HCT116 (cell line): Measurements from ENCODE around the gene SCYL2. TPM values are rescaled to one million over a fixed set of nuclear protein-coding genes. Genes with fewer than 3 reads are reported as not detected.

Source experiments
- ATAC-seq: fragments of 200-7000 bp; cut with Tn5 transposase; 2 replicates; pipeline ENCODE4 v1.9.1; 2020; ENCODE audit warnings: mild to moderate bottlenecking, moderate library complexity
- BruUV-seq: library from RNA; stranded (reverse); fragments of 400-500 nt; replicated peaks from 2 replicates; lab custom pipeline; 2021; lab: Mats Ljungman, UMichigan
- CTCF ChIA-PET: fragments of 300-600 bp; sonication (Branson Sonifier 250); formaldehyde crosslinking; loops from one replicate; lab custom pipeline; 2021; ENCODE audit warnings: antibody characterized with exemption; lab: Charles Lee
- POLR2A ChIA-PET: fragments of 300-600, 350-600 bp; sonication (Branson Sonifier 250); formaldehyde crosslinking; loops from one replicate; lab custom pipeline; 2021; ENCODE audit warnings: antibody characterized with exemption; lab: Charles Lee
- RAD21 ChIA-PET, 2 experiments: fragments of 300-600 bp; sonication (Branson Sonifier 250); formaldehyde crosslinking; loops; one replicate each; lab custom pipeline; 2023; ENCODE audit warnings: low total read pairs in 2 of 2; ENCODE audit not compliant: uncharacterized antibody in 2 of 2, unreplicated experiment in 2 of 2, low non-redundant PET in 1 of 2; lab: Charles Lee
- DNase-seq: peaks from one replicate; pipeline ENCODE4 v3.0.0-alpha.2; 2010; ENCODE audit warnings: low read depth, low spot score
- H2AFZ ChIP-seq: fragments of 200-600 bp; shearing (Covaris generic), sonication (generic); 2 replicates; pipeline ENCODE4 v1.6.1; 2017; ENCODE audit warnings: low read depth, mixed run types, mixed read lengths, antibody characterized with exemption, low read length; ENCODE audit not compliant: poor library complexity, severe bottlenecking
- H3K27ac ChIP-seq: 2 replicates; pipeline ENCODE4 v1.5.1; 2012; ENCODE audit warnings: low read depth, low read length
- H3K27me3 ChIP-seq: fragments of 200-600 bp; sonication (generic); 2 replicates; pipeline ENCODE4 v1.6.1; 2016; ENCODE audit warnings: mixed run types, low read length, mixed read lengths; ENCODE audit not compliant: insufficient read depth
- H3K36me3 ChIP-seq, 2 experiments: fragments of 200-500 bp in 1 of 2; fragments of 200-600 bp in 1 of 2; sonication (Bioruptor generic) in 1 of 2; sonication (generic) in 1 of 2; 2 replicates each; pipeline versions ENCODE4 v1.5.1 to v1.6.1; 2014 to 2016; ENCODE audit warnings: low read length in 2 of 2, inconsistent platforms in 1 of 2, mixed read lengths in 1 of 2, mixed run types in 1 of 2; ENCODE audit not compliant: insufficient read depth in 2 of 2, control insufficient read depth in 1 of 2
- H3K4me1 ChIP-seq, 2 experiments: fragments of 200-600 bp in 1 of 2; sonication (generic) in 1 of 2; 2 replicates each; pipeline versions ENCODE4 v1.5.1 to v1.6.1; 2012 to 2017; ENCODE audit warnings: low read length in 2 of 2, inconsistent platforms in 1 of 2, mild to moderate bottlenecking in 1 of 2, mixed read lengths in 1 of 2, mixed run types in 1 of 2, moderate library complexity in 1 of 2; ENCODE audit not compliant: insufficient read depth in 2 of 2, control insufficient read depth in 1 of 2
- H3K4me2 ChIP-seq: fragments of 200-600 bp; sonication (generic); 2 replicates; pipeline ENCODE4 v1.6.1; 2017; ENCODE audit warnings: mixed run types, low read length, mixed read lengths
- H3K4me3 ChIP-seq, 2 experiments: fragments of 200-600 bp in 1 of 2; sonication (generic) in 1 of 2; replicated peaks in 1 of 2; 2 replicates each; pipeline ENCODE4 v1.5.1; 2011 to 2016; ENCODE audit warnings: low read length in 2 of 2, control low read depth in 1 of 2, low read depth in 1 of 2, mild to moderate bottlenecking in 1 of 2, mixed read lengths in 1 of 2, mixed run types in 1 of 2
- H3K79me2 ChIP-seq: fragments of 200-600 bp; sonication (generic); 2 replicates; pipeline ENCODE4 v1.6.1; 2017; ENCODE audit warnings: mild to moderate bottlenecking, mixed run types, low read length, moderate library complexity, mixed read lengths; ENCODE audit not compliant: insufficient read depth
- H3K9ac ChIP-seq: fragments of 200-600 bp; sonication (generic); 2 replicates; pipeline ENCODE4 v1.6.1; 2016; ENCODE audit warnings: low read length, mixed read lengths
- H3K9me2 ChIP-seq: fragments of 200-600 bp; sonication (generic), shearing (Covaris generic); 2 replicates; pipeline ENCODE4 v1.6.1; 2017; ENCODE audit warnings: mixed run types, mild to moderate bottlenecking, moderate library complexity; ENCODE audit not compliant: insufficient read depth
- H3K9me3 ChIP-seq, 2 experiments: fragments of 200-500 bp in 1 of 2; fragments of 200-600 bp in 1 of 2; sonication (Bioruptor generic) in 1 of 2; sonication (generic) in 1 of 2; 2 replicates each; pipeline ENCODE4 v1.6.1; 2014 to 2017; ENCODE audit warnings: low read length in 2 of 2, mixed read lengths in 2 of 2, inconsistent platforms in 1 of 2, low read depth in 1 of 2, mild to moderate bottlenecking in 1 of 2, mixed run types in 1 of 2, moderate library complexity in 1 of 2; ENCODE audit not compliant: control insufficient read depth in 1 of 2, insufficient read depth in 1 of 2
- H4K20me1 ChIP-seq: fragments of 200-600 bp; sonication (generic), shearing (Covaris generic); 2 replicates; pipeline ENCODE4 v1.6.1; 2017; ENCODE audit warnings: mixed run types, mild to moderate bottlenecking, moderate library complexity; ENCODE audit not compliant: insufficient read depth
- ELF1 ChIP-seq: IDR thresholded peaks from 2 replicates; pipeline ENCODE4 v1.6.1; 2012; ENCODE audit warnings: low read depth, borderline replicate concordance
- EZH2 ChIP-seq: fragments of 200-600 bp; sonication (generic); IDR thresholded peaks from 2 replicates; pipeline ENCODE4 v1.6.1; 2017; ENCODE audit warnings: antibody characterized with exemption, mixed run types
- EZH2phosphoT487 ChIP-seq: fragments of 200-600 bp; IDR thresholded peaks from 2 replicates; pipeline ENCODE4 v1.6.1; 2018; ENCODE audit warnings: antibody characterized with exemption, borderline replicate concordance
- JUND ChIP-seq: IDR thresholded peaks from 2 replicates; pipeline ENCODE4 v1.6.1; 2012
- POLR2A ChIP-seq: IDR thresholded peaks from 2 replicates; pipeline ENCODE4 v1.7.0; 2011; ENCODE audit warnings: borderline replicate concordance; ENCODE audit not compliant: insufficient read depth, insufficient read length; ENCODE audit errors: extremely low read depth
- POLR2AphosphoS5 ChIP-seq: IDR thresholded peaks from 2 replicates; pipeline ENCODE4 v1.6.1; 2011; ENCODE audit warnings: mild to moderate bottlenecking, low read depth, low read length, moderate library complexity
- RAD21 ChIP-seq: IDR thresholded peaks from 2 replicates; pipeline ENCODE4 v1.6.1; 2012; ENCODE audit warnings: low read depth, mild to moderate bottlenecking
- SIN3A ChIP-seq: IDR thresholded peaks from 2 replicates; pipeline ENCODE4 v1.6.1; 2012; ENCODE audit warnings: low read depth
- TCF7L2 ChIP-seq: IDR thresholded peaks from 2 replicates; pipeline ENCODE4 v1.7.0; 2011; ENCODE audit warnings: borderline replicate concordance, inconsistent platforms; ENCODE audit not compliant: insufficient read depth, insufficient read length; ENCODE audit errors: extremely low read depth
- ZFX ChIP-seq: fragments of 450-650 bp; IDR thresholded peaks from 2 replicates; pipeline ENCODE4 v1.6.1; 2017
- intact Hi-C: fragments of 100-400 bp; cut with micrococcal nuclease; formaldehyde crosslinking; loops from 2 replicates; pipeline ENCODE4 v1.10.0; 2022
- total RNA-seq: library from RNA; stranded (reverse); gene quantifications from one replicate; pipeline ENCODE4 v1.2.1, GENCODE V29; 2021; ENCODE audit not compliant: unreplicated experiment
- TF ChIP-seq, protein P1 (sequence below): IDR thresholded peaks from 2 replicates; pipeline ENCODE4 v1.6.1; 2011; ENCODE audit warnings: mild to moderate bottlenecking, low read length, moderate library complexity; ENCODE audit not compliant: insufficient replicate concordance; ENCODE audit errors: extremely low read depth
- TF ChIP-seq, protein P2 (sequence below), 3 experiments: fragments of 200-600 bp in 1 of 3; sonication (generic) in 1 of 3; IDR thresholded peaks in 2 of 3; conservative IDR thresholded peaks in 1 of 3; 2 replicates each; pipeline ENCODE4 v1.5.1; 2012 to 2017; ENCODE audit warnings: low read depth in 2 of 3, low read length in 2 of 3, antibody characterized with exemption in 1 of 3, borderline replicate concordance in 1 of 3, control low read depth in 1 of 3, mild to moderate bottlenecking in 1 of 3, mixed read lengths in 1 of 3, mixed run types in 1 of 3, moderate library complexity in 1 of 3; ENCODE audit not compliant: insufficient read depth in 1 of 3

The SCYL2 gene
- total RNA-seq, 1 experiment from 2014 or later: 31.7 TPM

DNA sequence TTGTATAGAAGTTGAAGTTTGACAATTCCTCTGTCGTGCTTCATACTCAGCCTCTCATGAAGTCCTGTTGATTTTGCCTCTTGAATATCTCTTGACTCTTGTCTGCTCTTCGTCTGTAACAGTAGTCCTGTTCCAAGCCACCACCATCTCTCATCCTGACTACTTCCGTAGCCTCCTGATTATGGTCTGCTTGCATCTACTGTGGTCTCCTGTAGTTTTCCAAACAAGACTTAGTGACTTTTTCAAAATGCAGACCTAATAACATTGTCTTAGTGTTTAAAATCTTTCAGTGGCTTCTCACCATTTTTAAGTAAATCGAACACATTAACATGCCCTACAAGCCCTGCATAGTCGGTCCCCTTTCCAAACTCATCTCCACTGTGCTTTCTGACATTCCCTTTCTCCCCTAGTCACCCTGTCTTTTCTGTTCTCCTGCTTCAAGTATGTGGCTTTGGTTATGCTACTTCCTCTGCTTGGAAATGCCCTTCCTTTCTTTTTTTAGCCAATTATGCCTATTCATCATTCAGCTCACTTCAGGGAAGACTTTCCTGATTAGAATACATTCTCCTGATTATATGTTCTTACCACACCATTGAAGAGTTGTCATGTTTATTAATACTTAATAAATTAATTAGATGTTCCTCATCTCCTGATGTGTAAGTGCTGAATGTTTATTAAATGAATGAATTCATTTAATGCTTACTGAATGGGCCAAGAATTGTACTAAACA is 2.0 kb downstream of the SCYL2 start:
- Histone ChIP-seq H4K20me1 (no peaks in the 10 kb centered on the region), H3K27me3 (no peaks in the 10 kb centered on the region), H2AFZ (no peak overlapping the region), H3K4me3 (peak overlapping the region; percentile 79 to 92; a peak in 3 of 4 replicates), H3K4me2 (peak overlapping the region; percentile 76), H3K9me3 (no peaks in the 10 kb centered on the region), H3K79me2 (peaks cover 65% of the 10 kb centered on the region), H3K36me3 (0 out of 4 replicates have a peak, but pooled peaks cover 0 to 2% of the 10 kb centered on the region in 2 experiments), H3K9ac (peak overlapping the region; percentile 89; the same call in 1 of the 2 replicates), H3K4me1 (peaks cover 3 to 18% of the 10 kb centered on the region in 2 experiments; a peak in 3 of 4 replicates), H3K9me2 (no peaks in the 10 kb centered on the region), H3K27ac (no peak overlapping the region)
- TF ChIP-seq JUND (no peak), TCF7L2 (no peak)
- TF ChIP-seq, protein P1, sequence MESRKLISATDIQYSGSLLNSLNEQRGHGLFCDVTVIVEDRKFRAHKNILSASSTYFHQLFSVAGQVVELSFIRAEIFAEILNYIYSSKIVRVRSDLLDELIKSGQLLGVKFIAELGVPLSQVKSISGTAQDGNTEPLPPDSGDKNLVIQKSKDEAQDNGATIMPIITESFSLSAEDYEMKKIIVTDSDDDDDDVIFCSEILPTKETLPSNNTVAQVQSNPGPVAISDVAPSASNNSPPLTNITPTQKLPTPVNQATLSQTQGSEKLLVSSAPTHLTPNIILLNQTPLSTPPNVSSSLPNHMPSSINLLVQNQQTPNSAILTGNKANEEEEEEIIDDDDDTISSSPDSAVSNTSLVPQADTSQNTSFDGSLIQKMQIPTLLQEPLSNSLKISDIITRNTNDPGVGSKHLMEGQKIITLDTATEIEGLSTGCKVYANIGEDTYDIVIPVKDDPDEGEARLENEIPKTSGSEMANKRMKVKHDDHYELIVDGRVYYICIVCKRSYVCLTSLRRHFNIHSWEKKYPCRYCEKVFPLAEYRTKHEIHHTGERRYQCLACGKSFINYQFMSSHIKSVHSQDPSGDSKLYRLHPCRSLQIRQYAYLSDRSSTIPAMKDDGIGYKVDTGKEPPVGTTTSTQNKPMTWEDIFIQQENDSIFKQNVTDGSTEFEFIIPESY: no peak
- DNase-seq: no peak
- POLR2A ChIA-PET: no interaction called here
- ATAC-seq: no peak
- intact Hi-C loops: loop anchor here (5.0 kb wide), 1 partner anchor 127 kb away; the partner anchor contains the start of gene BLTP3B
- RAD21 ChIA-PET: no interaction called here
- CTCF ChIA-PET: no interaction called here
- BruUV-seq: no TSS peak

DNA sequence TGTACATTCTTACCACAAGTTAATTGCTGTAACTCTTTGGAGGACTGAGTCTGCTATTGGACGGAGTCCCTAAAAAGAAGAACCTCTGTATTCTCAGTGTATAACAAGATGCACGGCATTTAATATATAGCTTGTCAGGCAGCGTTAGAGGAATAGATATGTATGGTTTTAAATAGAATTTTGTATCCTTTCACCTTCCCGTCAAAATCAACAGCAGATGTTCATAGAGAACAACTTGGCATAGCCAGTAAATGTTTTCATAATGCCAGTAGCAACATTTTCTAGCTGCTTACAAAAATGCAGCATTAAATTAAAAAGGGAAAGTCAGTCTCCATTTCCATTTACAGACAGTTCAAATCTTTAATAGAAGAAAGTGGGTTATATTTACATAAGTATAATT is 6.8 kb downstream of the SCYL2 start:
- Histone ChIP-seq H3K36me3 (0 out of 4 replicates have a peak, but pooled peaks cover 0 to 2% of the 10 kb centered on the region in 2 experiments), H3K9me3 (no peaks in the 10 kb centered on the region), H3K9ac (no peak overlapping the region), H3K9me2 (no peaks in the 10 kb centered on the region), H3K4me3 (no peak overlapping the region), H3K27me3 (no peaks in the 10 kb centered on the region), H4K20me1 (no peaks in the 10 kb centered on the region), H3K27ac (no peak overlapping the region), H3K79me2 (peaks cover 91% of the 10 kb centered on the region), H3K4me2 (no peak overlapping the region), H2AFZ (no peak overlapping the region), H3K4me1 (peaks cover under 1 to 4% of the 10 kb centered on the region in 2 experiments; a peak in 3 of 4 replicates)
- ATAC-seq: no peak
- ChIA-PET CTCF (no interaction called here), RAD21 (no interaction called here), POLR2A (no interaction called here)
- intact Hi-C loops: no loop called here
- no peak for DNase-seq
- no TSS peak for BruUV-seq
- TF ChIP-seq EZH2phosphoT487 (no peak), POLR2A (no peak), EZH2 (no peak), SIN3A (no peak), TCF7L2 (no peak), POLR2AphosphoS5 (no peak), RAD21 (no peak), ZFX (no peak), ELF1 (no peak)
- TF ChIP-seq, protein P2, sequence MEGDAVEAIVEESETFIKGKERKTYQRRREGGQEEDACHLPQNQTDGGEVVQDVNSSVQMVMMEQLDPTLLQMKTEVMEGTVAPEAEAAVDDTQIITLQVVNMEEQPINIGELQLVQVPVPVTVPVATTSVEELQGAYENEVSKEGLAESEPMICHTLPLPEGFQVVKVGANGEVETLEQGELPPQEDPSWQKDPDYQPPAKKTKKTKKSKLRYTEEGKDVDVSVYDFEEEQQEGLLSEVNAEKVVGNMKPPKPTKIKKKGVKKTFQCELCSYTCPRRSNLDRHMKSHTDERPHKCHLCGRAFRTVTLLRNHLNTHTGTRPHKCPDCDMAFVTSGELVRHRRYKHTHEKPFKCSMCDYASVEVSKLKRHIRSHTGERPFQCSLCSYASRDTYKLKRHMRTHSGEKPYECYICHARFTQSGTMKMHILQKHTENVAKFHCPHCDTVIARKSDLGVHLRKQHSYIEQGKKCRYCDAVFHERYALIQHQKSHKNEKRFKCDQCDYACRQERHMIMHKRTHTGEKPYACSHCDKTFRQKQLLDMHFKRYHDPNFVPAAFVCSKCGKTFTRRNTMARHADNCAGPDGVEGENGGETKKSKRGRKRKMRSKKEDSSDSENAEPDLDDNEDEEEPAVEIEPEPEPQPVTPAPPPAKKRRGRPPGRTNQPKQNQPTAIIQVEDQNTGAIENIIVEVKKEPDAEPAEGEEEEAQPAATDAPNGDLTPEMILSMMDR (IDR thresholded peaks at IDR 0.05 in 2 of 3, conservative IDR thresholded peaks at IDR 0.05 in 1 of 3; ENCODE audit: borderline replicate concordance in 1 of 3, insufficient read depth in 1 of 3, low read depth in 2 of 3, low read length in 2 of 3): no peak
- TF ChIP-seq, protein P1: no peak
